H1 (cell line): ENCODE data around the gene CD81. TPM values are rescaled to one million over a fixed set of nuclear protein-coding genes. Genes with fewer than 3 reads are reported as not detected.
A peak's percentile ranks its signal among the peaks of the same experiment; 100 is the strongest.

Source experiments
- GABPA ChIP-seq: IDR thresholded peaks from 2 replicates; pipeline ENCODE4 v1.6.1; 2011; ENCODE audit warnings: mild to moderate bottlenecking, low read length, moderate library complexity, borderline replicate concordance; ENCODE audit not compliant: insufficient read depth
- RAD21 ChIP-seq, 2 experiments: IDR thresholded peaks in 1 of 2; conservative IDR thresholded peaks in 1 of 2; 2 replicates each; pipeline ENCODE4 v1.6.1; 2011; ENCODE audit warnings: low read depth in 2 of 2, low read length in 2 of 2, improper control_type of control experiment in 1 of 2, inconsistent platforms in 1 of 2, mild to moderate bottlenecking in 1 of 2, moderate library complexity in 1 of 2
- RFX5 ChIP-seq: IDR thresholded peaks from 2 replicates; pipeline ENCODE4 v1.6.1; 2011; ENCODE audit warnings: low read depth, low read length, improper control_type of control experiment, borderline replicate concordance
- SIN3A ChIP-seq, 2 experiments: IDR thresholded peaks in 1 of 2; conservative IDR thresholded peaks in 1 of 2; 2 replicates each; pipeline ENCODE4 v1.6.1; 2011 to 2012; ENCODE audit warnings: low read length in 2 of 2, improper control_type of control experiment in 1 of 2, low read depth in 1 of 2, mild to moderate bottlenecking in 1 of 2
- TAF7 ChIP-seq: optimal IDR thresholded peaks from 2 replicates; pipeline ENCODE3; 2011; ENCODE audit warnings: low read depth, mild to moderate bottlenecking, inconsistent platforms, low read length, moderate library complexity, borderline replicate concordance
- TBP ChIP-seq: IDR thresholded peaks from 2 replicates; pipeline ENCODE4 v1.6.1; 2011; ENCODE audit warnings: low read depth, low read length, improper control_type of control experiment
- YY1 ChIP-seq: IDR thresholded peaks from 2 replicates; pipeline ENCODE4 v1.6.1; 2011; ENCODE audit warnings: low read depth, mild to moderate bottlenecking, low read length
- polyA plus RNA-seq, 7 experiments: library from polyadenylated mRNA; depleted of rRNA in 3 of 7; stranded (reverse) in 5 of 7; unstranded in 2 of 7; fragments of >200 nt in 5 of 7; fragments of 200-250 nt in 2 of 7; gene quantifications; 1 replicate in 5 of 7; 2 replicates in 1 of 7; 4 replicates in 1 of 7; pipeline versions ENCODE4 v1.2.1 to v1.2.3, GENCODE V29; 2011 to 2013; ENCODE audit warnings: missing spikeins in 2 of 7, mixed read lengths in 2 of 7
- total RNA-seq: library from RNA; stranded (reverse); fragmentation: NEBNext Ultra II Directional; extraction: Animal tissue kit (Norgen Biotek cat#: 25700); gene quantifications from 2 replicates; pipeline ENCODE4 v1.2.1, GENCODE V29; 2021

Gene CD81
- total and polyA plus RNA-seq, 2 of the 8 experiments (the other 6 are each of a cell fraction or from before 2014, with no cell fraction given), result 238 to 309 TPM

DNA sequence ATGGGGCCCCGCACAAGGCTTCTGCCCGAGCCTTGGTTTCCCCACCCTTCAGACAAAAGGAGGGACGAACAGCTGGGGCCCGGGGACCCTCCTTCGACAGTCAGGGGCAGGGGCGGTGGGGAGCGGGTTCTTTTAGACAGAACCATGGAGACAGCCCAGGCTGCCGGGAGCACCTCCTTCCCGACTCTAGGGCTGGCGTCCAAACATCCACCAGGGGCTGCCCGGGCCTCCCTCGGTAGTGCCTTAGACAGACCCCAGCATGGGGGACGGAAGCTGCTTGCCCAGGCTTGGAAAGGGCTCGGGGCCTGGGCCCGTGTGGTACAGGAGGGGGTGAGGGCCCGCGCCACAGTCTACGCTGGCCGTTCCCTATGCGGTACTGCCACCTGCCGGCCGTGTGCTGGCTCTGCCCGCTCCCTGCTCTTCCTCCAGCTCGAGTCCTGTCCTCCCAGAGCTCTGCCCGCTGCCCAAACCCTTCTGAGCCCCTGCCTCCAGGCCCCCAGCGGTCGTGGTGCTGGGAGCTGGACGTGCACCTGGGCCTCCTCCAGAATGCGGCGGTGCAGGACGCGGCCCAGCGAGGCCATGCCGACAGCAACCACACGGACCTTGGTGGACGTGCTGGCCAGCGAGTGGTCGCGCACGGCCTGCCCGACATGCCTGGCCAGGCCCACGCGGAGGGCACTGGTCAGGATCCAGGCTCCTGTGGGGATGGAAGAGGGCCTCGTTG, 43.6 kb downstream of the CD81 start (continued):
- TF ChIP-seq RFX5 (no peak), TAF7 (peak; percentile 27), YY1 (peak; percentile 43; the same call in 1 of the 2 replicates), SIN3A (conservative IDR thresholded peaks at IDR 0.05 in 1 of 2, IDR thresholded peaks at IDR 0.05 in 1 of 2; ENCODE audit: low read depth in 1 of 2, low read length in 2 of 2) (no peak), TBP (no peak), GABPA (peak; percentile 83; the same call in 1 of the 2 replicates), RAD21 (IDR thresholded peaks at IDR 0.05 in 1 of 2, conservative IDR thresholded peaks at IDR 0.05 in 1 of 2; ENCODE audit: low read depth in 2 of 2, low read length in 2 of 2) (peak; percentile 92 to 95)
